Neural progenitor cell (in vitro differentiated cells): Measurements from ENCODE around the gene EFNA5.

Experiments
- EZH2 ChIP-seq: fragments of 200-600 bp; sonication (generic); IDR thresholded peaks from 2 replicates; pipeline ENCODE4 v1.6.1; 2017; ENCODE audit warnings: antibody characterized with exemption, mild to moderate bottlenecking, moderate library complexity
- EZH2phosphoT487 ChIP-seq: fragments of 200-600 bp; sonication (generic); IDR thresholded peaks from 2 replicates; pipeline ENCODE4 v1.6.1; 2017; ENCODE audit warnings: antibody characterized with exemption
- TF ChIP-seq, protein P1 (sequence below): fragments of 200-600 bp; sonication (generic); IDR thresholded peaks from 2 replicates; pipeline ENCODE4 v1.5.1; 2017; ENCODE audit warnings: antibody characterized with exemption, mild to moderate bottlenecking

DNA sequence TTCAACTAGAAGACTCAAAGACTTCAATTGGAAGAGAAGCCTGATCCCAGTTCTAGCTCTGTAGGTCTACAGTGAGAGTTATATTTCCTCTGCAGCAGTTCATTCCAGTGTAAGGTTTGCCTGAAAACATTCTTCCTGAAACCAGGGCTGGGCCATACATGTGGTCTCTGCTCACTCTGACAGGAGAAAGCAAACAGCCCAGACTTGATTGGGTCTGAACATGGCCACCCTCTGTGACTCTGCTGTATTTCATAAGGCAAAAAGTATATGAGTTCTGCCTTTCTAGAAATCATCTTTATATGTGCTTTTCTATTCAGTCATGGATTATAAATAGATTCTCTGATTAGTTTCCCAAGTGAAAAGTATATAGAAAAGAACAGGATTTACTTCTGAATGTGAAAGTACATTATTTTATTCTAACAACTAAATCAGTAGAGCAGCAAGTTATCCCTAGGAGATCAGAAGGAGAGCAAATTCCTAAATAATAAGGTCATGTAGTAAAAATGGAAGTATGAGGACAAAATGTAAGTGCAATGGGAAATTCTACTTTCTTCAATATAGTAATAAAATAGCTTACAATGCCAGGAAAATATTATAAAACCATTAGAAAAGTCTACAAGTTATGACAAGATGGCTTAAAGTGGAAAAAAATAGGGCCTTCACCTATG, 144.3 kb downstream of the EFNA5 start:
- TF ChIP-seq, protein P1, sequence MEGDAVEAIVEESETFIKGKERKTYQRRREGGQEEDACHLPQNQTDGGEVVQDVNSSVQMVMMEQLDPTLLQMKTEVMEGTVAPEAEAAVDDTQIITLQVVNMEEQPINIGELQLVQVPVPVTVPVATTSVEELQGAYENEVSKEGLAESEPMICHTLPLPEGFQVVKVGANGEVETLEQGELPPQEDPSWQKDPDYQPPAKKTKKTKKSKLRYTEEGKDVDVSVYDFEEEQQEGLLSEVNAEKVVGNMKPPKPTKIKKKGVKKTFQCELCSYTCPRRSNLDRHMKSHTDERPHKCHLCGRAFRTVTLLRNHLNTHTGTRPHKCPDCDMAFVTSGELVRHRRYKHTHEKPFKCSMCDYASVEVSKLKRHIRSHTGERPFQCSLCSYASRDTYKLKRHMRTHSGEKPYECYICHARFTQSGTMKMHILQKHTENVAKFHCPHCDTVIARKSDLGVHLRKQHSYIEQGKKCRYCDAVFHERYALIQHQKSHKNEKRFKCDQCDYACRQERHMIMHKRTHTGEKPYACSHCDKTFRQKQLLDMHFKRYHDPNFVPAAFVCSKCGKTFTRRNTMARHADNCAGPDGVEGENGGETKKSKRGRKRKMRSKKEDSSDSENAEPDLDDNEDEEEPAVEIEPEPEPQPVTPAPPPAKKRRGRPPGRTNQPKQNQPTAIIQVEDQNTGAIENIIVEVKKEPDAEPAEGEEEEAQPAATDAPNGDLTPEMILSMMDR: no peak
- no peak for TF ChIP-seq EZH2phosphoT487
- no peak for TF ChIP-seq EZH2
